ENCODE data around the gene KIAA1217.

DNA sequence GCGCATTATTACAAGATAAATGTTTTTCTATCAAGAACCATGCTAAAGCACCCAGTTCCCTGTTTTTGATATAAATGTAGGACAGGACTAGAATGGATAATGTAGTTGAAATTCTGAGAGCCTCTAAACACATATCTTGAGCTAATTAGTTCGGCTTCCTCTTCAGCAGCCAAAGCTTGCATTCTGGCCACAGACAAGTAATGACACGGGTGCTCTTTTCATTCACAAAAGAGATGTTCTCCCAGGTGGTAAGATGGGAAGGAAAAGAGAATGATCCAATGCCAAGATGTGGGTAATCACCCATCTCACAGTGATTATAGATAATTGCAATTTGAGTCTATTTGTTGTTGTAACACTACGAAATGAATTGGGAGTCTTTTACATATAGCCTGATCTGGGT lies 246.5 kb downstream of the KIAA1217 start:
- TF ChIP-seq CTCF (IDR thresholded peaks at IDR 0.05) (no peak), POLR2A (IDR thresholded peaks at IDR 0.05) (no peak)
